Raji (cell line): ENCODE results near the gene NKAIN2.

ENCODE experiments used
- POLR2A ChIP-seq: IDR thresholded peaks from 2 replicates; pipeline ENCODE4 v1.6.1; 2011; ENCODE audit warnings: low read depth, low read length, control low read depth; ENCODE audit not compliant: insufficient read depth

The NKAIN2 gene

GRCh38 chr6:124010574-124010973 lies 206.9 kb downstream of the NKAIN2 start:
- no peak for TF ChIP-seq POLR2A

GRCh38 chr6:124011180-124011579 lies 207.5 kb downstream of the NKAIN2 start:
- no peak for TF ChIP-seq POLR2A

- TF ChIP-seq POLR2A = no peak
Measured at GRCh38 chr6:124022641-124023040, 219.0 kb downstream of the NKAIN2 start.

- TF ChIP-seq POLR2A = no peak
Measured at GRCh38 chr6:124026694-124027093, 223.0 kb downstream of the NKAIN2 start.

GRCh38 chr6:124027392-124027791 lies 223.7 kb downstream of the NKAIN2 start:
- TF ChIP-seq POLR2A = no peak

- TF ChIP-seq POLR2A = no peak
Measured at GRCh38 chr6:124028117-124028516, 224.5 kb downstream of the NKAIN2 start.

GRCh38 chr6:124029567-124029966 lies 225.9 kb downstream of the NKAIN2 start:
- TF ChIP-seq POLR2A = no peak

- TF ChIP-seq POLR2A = no peak
Measured at GRCh38 chr6:124033501-124033900, 229.8 kb downstream of the NKAIN2 start.

- TF ChIP-seq POLR2A = no peak
Measured at GRCh38 chr6:124036384-124036783, 232.7 kb downstream of the NKAIN2 start.

- no peak for TF ChIP-seq POLR2A
Measured at GRCh38 chr6:124040655-124041054, 237.0 kb downstream of the NKAIN2 start.

GRCh38 chr6:124052120-124052519 lies 248.5 kb downstream of the NKAIN2 start:
- TF ChIP-seq POLR2A = no peak

GRCh38 chr6:124053315-124053714 lies 249.7 kb downstream of the NKAIN2 start:
- no peak for TF ChIP-seq POLR2A

GRCh38 chr6:124054034-124054433 lies 250.4 kb downstream of the NKAIN2 start:
- TF ChIP-seq POLR2A = no peak

- no peak for TF ChIP-seq POLR2A
Measured at GRCh38 chr6:124055395-124055794, 251.7 kb downstream of the NKAIN2 start.

- no peak for TF ChIP-seq POLR2A
Measured at GRCh38 chr6:124055963-124056362, 252.3 kb downstream of the NKAIN2 start.

GRCh38 chr6:124056407-124057334 lies 253.0 kb downstream of the NKAIN2 start:
- no peak for TF ChIP-seq POLR2A

GRCh38 chr6:124057461-124057860 lies 253.8 kb downstream of the NKAIN2 start:
- no peak for TF ChIP-seq POLR2A
